NCI-H524 (cell line): ENCODE data around the gene ANKRD55.
"Not testable (repeated sequence)": the region's sequence is repeated elsewhere in the genome, so short reads cannot be mapped to it uniquely, and the experiment has no call there.

Experiments
- DNase-seq, 2 experiments: peaks; one replicate each; lab custom pipeline; 2025; lab: John Stamatoyannopoulos, UW

Gene ANKRD55

GRCh38 chr5:56144211-56144610, 88.9 kb downstream of the ANKRD55 start:
- DNase-seq: no peak

GRCh38 chr5:56143373-56143714, 89.8 kb downstream of the ANKRD55 start:
- no peak for DNase-seq

GRCh38 chr5:56142614-56143372, 90.3 kb downstream of the ANKRD55 start:
- DNase-seq: no peak

GRCh38 chr5:56142233-56142613, 90.9 kb downstream of the ANKRD55 start:
- no peak for DNase-seq

- DNase-seq: no peak
Observed at GRCh38 chr5:56140073-56140472, 93.1 kb downstream of the ANKRD55 start.

- DNase-seq: no peak
Observed at GRCh38 chr5:56130664-56131063, 102.5 kb downstream of the ANKRD55 start.

- DNase-seq: no peak
Observed at GRCh38 chr5:56129288-56129687, 103.8 kb downstream of the ANKRD55 start.

GRCh38 chr5:56128113-56128512, 105.0 kb downstream of the ANKRD55 start:
- no peak for DNase-seq

GRCh38 chr5:56126487-56127179, 106.5 kb downstream of the ANKRD55 start:
- no peak for DNase-seq

GRCh38 chr5:56123531-56124243, 109.4 kb downstream of the ANKRD55 start:
- DNase-seq: peak in 1 of 2 experiments; percentile 33

- not testable (repeated sequence) for DNase-seq
Observed at GRCh38 chr5:56122360-56122985, 110.7 kb downstream of the ANKRD55 start.

GRCh38 chr5:56119050-56119449, 114.1 kb downstream of the ANKRD55 start:
- no peak for DNase-seq

- no peak for DNase-seq
Observed at GRCh38 chr5:56116599-56117141, 116.5 kb downstream of the ANKRD55 start.

- no peak for DNase-seq
Observed at GRCh38 chr5:56115589-56115988, 117.5 kb downstream of the ANKRD55 start.

- DNase-seq: no peak
Observed at GRCh38 chr5:56112526-56113121, 120.5 kb downstream of the ANKRD55 start.

GRCh38 chr5:56111404-56111781, 121.7 kb downstream of the ANKRD55 start:
- DNase-seq: no peak

- DNase-seq: no peak
Observed at GRCh38 chr5:56110646-56111403, 122.3 kb downstream of the ANKRD55 start.

GRCh38 chr5:56108246-56108645, 124.9 kb downstream of the ANKRD55 start:
- DNase-seq: no peak

- no peak for DNase-seq
Observed at GRCh38 chr5:56106837-56107236, 126.3 kb downstream of the ANKRD55 start.

GRCh38 chr5:56105511-56106291, 127.4 kb downstream of the ANKRD55 start:
- DNase-seq: no peak
